ENCODE results near the gene CNKSR3. TPM values are rescaled to one million over a fixed set of nuclear protein-coding genes. Genes with fewer than 3 reads are reported as not detected.

The CNKSR3 gene
- total RNA-seq, 1 donor from 2014 or later = 12.1 TPM

DNA sequence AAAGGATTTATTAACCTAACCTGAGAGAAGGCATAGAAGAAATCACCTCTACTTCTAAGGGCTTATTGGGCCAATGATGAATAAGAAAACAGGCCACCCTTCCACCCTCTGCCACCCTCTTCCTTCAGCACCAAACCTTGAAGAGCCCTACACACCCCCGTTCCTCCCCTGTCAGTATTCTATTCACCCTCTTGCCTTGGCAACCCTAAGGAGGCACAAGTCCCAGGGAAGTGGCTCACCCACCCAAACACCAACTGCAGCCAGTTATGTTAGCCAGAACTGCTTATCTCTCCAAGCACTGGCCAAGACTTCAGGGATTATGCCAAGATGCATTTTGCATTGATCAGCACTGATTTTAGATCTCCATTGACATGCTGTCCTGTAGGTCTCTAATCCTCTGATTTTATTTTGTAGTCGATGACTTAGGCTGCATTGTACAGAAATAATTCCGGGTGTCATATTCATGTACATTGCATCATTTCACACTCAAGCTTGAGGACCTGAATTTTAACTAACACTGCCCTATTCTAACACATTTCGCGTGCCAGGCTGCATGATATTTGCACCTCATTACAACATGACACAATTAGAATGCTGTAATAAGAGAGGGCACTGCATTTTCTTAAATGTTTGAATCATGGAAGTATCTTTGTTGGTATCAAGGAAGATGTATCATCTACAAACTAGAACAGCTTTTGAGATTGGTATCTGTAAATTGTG is 15.7 kb downstream of the CNKSR3 start:
- H3K36me3 ChIP-seq (ENCODE audit: control insufficient read depth, insufficient read depth, low read length) = no peaks in the 10 kb centered on the region
- H3K4me3 ChIP-seq (ENCODE audit: low read depth, low read length) = no peak overlapping the region
- no peaks in the 10 kb centered on the region for H3K27me3 ChIP-seq (ENCODE audit: control insufficient read depth, insufficient read depth, low read length)
- TF ChIP-seq CTCF (IDR thresholded peaks at IDR 0.05; ENCODE audit: insufficient read depth, low read length, poor library complexity, severe bottlenecking) = no peak
- DNase-seq (ENCODE audit: low read depth) = no peak

DNA sequence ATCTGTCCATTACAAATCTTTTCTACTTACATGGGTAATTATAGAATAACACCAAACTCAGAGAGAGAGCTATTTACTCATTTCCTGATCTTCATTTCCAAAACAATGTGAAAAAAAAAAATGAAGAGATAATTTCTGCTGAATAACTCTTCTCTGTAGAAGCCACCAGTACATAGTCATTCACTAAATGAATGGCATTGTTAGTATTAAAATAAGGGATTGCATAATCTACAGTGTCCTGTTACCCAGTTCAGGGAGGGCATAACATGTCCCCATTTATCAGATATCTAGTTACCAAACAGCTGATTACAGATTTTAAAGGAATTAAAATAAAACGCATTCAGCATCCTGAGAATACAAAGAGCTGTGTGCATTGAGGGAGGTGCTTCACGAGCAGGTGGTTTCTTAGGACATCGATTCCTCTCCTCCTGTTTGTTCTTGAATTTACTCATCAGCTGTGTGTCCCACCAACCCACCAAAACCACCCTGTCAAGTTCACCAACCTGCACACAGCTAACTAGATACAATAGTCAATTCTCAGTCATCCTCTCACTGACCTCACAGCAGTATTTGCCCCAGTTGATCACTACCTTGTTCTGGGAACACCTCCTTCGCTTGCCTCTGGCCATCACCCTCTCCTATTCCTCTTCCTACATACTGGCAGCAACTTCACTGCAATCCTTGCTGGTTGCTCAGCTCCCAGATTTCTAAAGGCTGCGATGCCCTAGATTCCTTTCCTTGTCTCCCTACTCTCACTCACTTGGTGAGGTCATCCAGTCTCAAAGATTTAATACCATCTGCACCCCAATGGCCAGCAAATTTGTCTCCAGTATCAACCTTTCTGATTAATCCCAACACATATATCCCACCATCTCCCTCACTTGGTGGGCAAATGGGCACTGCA is 18.7 kb downstream of the CNKSR3 start:
- no peak for TF ChIP-seq CTCF (IDR thresholded peaks at IDR 0.05; ENCODE audit: insufficient read depth, low read length, poor library complexity, severe bottlenecking)

GRCh38 chr6:154489822-154490221 is 20.7 kb downstream of the CNKSR3 start:
- Histone ChIP-seq H3K27me3 (ENCODE audit: control insufficient read depth, insufficient read depth, low read length) (no peaks in the 10 kb centered on the region), H3K4me3 (ENCODE audit: low read depth, low read length) (no peak overlapping the region), H3K36me3 (ENCODE audit: control insufficient read depth, insufficient read depth, low read length) (no peaks in the 10 kb centered on the region)
- TF ChIP-seq CTCF (IDR thresholded peaks at IDR 0.05; ENCODE audit: insufficient read depth, low read length, poor library complexity, severe bottlenecking) = no peak
- DNase-seq (ENCODE audit: low read depth) = no peak

More for the DNA sequence above, 18.7 kb downstream of the CNKSR3 start:
- Histone ChIP-seq H3K27me3 (ENCODE audit: control insufficient read depth, insufficient read depth, low read length) (no peaks in the 10 kb centered on the region), H3K4me3 (ENCODE audit: low read depth, low read length) (no peak overlapping the region), H3K36me3 (ENCODE audit: control insufficient read depth, insufficient read depth, low read length) (no peaks in the 10 kb centered on the region)
- no peak for DNase-seq (ENCODE audit: low read depth)

- no peaks in the 10 kb centered on the region for H3K36me3 ChIP-seq (ENCODE audit: control insufficient read depth, insufficient read depth, low read length)
- no peak for DNase-seq (ENCODE audit: low read depth)
- no peak for TF ChIP-seq CTCF (IDR thresholded peaks at IDR 0.05; ENCODE audit: insufficient read depth, low read length, poor library complexity, severe bottlenecking)
- no peak overlapping the region for H3K4me3 ChIP-seq (ENCODE audit: low read depth, low read length)
- H3K27me3 ChIP-seq (ENCODE audit: control insufficient read depth, insufficient read depth, low read length) = no peaks in the 10 kb centered on the region
Observed at GRCh38 chr6:154488802-154489437, 21.6 kb downstream of the CNKSR3 start.

DNA sequence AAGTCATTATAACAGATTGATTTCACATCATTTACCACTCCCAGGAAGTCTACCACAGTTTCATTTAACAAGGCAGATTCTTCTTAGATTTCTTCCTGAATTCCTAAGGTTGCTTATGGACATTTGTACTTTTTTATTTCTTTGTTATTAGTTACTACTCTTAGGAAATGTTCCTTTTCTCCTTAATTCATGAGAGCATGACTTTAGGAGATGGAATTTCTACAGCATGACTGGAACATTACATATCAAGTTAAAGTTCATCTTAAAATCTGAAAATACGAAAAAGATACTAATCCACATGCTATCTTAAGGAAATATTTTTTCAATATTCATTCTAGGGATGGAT is 22.3 kb downstream of the CNKSR3 start:
- Histone ChIP-seq H3K27me3 (ENCODE audit: control insufficient read depth, insufficient read depth, low read length) (no peaks in the 10 kb centered on the region), H3K36me3 (ENCODE audit: control insufficient read depth, insufficient read depth, low read length) (no peaks in the 10 kb centered on the region), H3K4me3 (ENCODE audit: low read depth, low read length) (no peak overlapping the region)
- TF ChIP-seq CTCF (IDR thresholded peaks at IDR 0.05; ENCODE audit: insufficient read depth, low read length, poor library complexity, severe bottlenecking) = no peak
- DNase-seq (ENCODE audit: low read depth) = no peak

All from kidney epithelial cell (primary cell).